SH-SY5Y (cell line): ENCODE results near the gene SNRK.

Source experiments
- GATA2 ChIP-seq: IDR thresholded peaks from 2 replicates; pipeline ENCODE4 v1.6.1; 2011; ENCODE audit warnings: mild to moderate bottlenecking, low read depth, low read length
- GATA3 ChIP-seq: IDR thresholded peaks from 2 replicates; pipeline ENCODE4 v1.6.1; 2011; ENCODE audit warnings: low read depth, mild to moderate bottlenecking, low read length, moderate library complexity

DNA sequence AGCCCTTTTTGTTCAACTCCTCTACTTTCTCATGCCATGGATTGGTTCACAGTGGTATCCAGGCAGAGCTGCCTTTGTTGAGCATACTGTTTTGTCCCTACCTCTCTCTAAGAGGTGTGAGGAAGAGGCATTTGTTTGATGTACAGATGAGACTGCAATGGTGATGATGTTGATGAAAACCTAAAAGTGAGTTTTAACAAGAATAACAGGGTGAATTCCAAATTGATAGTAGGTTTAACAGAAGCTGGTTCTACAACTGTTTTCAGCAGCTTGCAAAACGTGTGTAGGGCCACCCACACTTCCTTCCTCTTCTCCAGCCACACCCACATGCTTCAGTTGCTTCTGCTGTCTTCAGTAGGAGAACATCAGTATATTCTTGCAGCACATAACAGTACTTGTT is 10.2 kb downstream of the SNRK start:
- TF ChIP-seq GATA2 = no peak
- no peak for TF ChIP-seq GATA3
